Upper lobe of left lung (tissue), 6 donors: ENCODE results near the gene PSMB5. TPM values are rescaled to one million over a fixed set of nuclear protein-coding genes. Genes with fewer than 3 reads are reported as not detected.

Experiments
- ATAC-seq, 2 donors: fragments of 200-7000 bp; cut with Tn5 transposase; one replicate each; pipeline ENCODE4 v1.9.1; 2022; ENCODE audit warnings: mild to moderate bottlenecking in 2 of 2, moderate library complexity in 2 of 2; ENCODE audit not compliant: low FRiP score in 2 of 2
- DNase-seq, 2 donors: peaks; one replicate each; pipeline ENCODE4 v3.0.0-alpha.2; 2019 to 2020
- H3K27ac ChIP-seq, 4 donors: fragments of 200-600 bp; sonication (generic); one replicate each; pipeline ENCODE4 v1.5.1; 2016 to 2019
- H3K27me3 ChIP-seq, 4 donors: fragments of 200-600 bp; sonication (generic); one replicate each; pipeline ENCODE4 v1.5.1; 2017 to 2019
- H3K36me3 ChIP-seq, 4 donors: fragments of 200-600 bp; sonication (generic); one replicate each; pipeline ENCODE4 v1.5.1; 2016 to 2019
- H3K4me1 ChIP-seq, 4 donors: fragments of 200-600 bp; sonication (generic); one replicate each; pipeline ENCODE4 v1.5.1; 2018 to 2019
- H3K4me3 ChIP-seq, 4 donors: fragments of 200-600 bp; sonication (generic); one replicate each; pipeline ENCODE4 v1.5.1; 2017 to 2019; ENCODE audit warnings: mild to moderate bottlenecking in 2 of 4, moderate library complexity in 1 of 4
- H3K9me3 ChIP-seq, 4 donors: fragments of 200-600 bp; sonication (generic); one replicate each; pipeline ENCODE4 v1.5.1; 2018 to 2019
- CTCF ChIP-seq, 6 experiments: fragments of 450-650 bp in 4 of 6; fragments of 200-600 bp in 2 of 6; sonication (generic) in 2 of 6; IDR thresholded peaks; one replicate each; pipeline ENCODE4 v1.5.1; 2016 to 2019; ENCODE audit warnings: antibody characterized with exemption in 6 of 6
- EP300 ChIP-seq, 4 donors: sonication (generic); formaldehyde crosslinking; IDR thresholded peaks; one replicate each; pipeline ENCODE4 v1.5.1; 2017; ENCODE audit warnings: antibody characterized with exemption in 4 of 4, control low read depth in 2 of 4
- POLR2A ChIP-seq, 4 donors: fragments of 450-650 bp; IDR thresholded peaks; one replicate each; pipeline ENCODE4 v1.5.1; 2016 to 2017; ENCODE audit warnings: antibody characterized with exemption in 4 of 4, mild to moderate bottlenecking in 2 of 4
- POLR2AphosphoS5 ChIP-seq, 2 donors: sonication (generic); formaldehyde crosslinking; IDR thresholded peaks; one replicate each; pipeline ENCODE4 v1.5.1; 2017; ENCODE audit warnings: antibody characterized with exemption in 2 of 2
- WGBS, 2 donors: methylation state at CpG; one replicate each; pipeline ENCODE4 v1.1.5; 2017 to 2018; 5-methylcytosine and 5-hydroxymethylcytosine counted together
- total RNA-seq, 6 donors: library from RNA; depleted of rRNA in 4 of 6; stranded (reverse); fragments of >200 nt in 4 of 6; gene quantifications; one replicate each; pipeline versions ENCODE4 v1.1.0 to v1.2.1, GENCODE V29; 2016 to 2021
- donor health status: DM: no; HTN: no; CAD: no; lungs with moderate emphysema.
- donor health status: DM: no; HTN: yes; CAD: no; lungs with severe emphysema.

PSMB5 gene
- total RNA-seq, 6 donors from 2014 or later, result 58.7 to 147 (median 86.1) TPM

DNA sequence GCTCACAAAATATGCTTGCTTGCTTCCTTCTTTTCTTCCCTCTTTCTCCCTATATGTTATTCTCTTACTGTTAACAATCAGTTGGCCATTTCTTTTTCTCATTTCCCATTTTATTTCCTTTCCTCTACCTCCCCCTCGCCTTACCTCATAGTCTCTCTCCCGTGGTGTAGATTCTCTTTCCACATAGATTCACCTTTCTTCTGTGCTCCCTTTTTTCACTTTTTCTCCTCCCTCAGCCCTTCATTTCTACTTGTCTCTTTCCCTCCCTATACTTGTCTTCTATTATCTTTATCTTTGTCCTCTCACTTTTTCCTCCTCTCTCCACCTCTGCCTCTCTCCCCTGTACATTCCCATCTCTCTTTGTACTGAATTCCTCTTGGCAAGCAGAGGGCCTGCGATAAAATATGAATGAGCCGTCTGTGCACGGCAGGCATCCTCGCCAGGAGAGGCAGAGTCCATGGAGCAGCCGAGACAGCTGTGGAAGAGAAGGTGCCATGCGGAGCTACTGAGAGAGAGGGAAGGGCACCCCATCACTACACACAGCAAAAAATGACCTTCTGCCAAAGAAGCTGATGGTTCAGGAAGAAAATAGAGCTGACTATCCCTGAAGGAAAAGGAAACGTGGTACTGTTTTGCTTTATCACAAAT is 36.9 kb downstream of the PSMB5 start:
- no peak for DNase-seq
- Histone ChIP-seq H3K4me1 (peaks cover 6 to 14% (median 9%) of the 10 kb centered on the region in 4 donors), H3K9me3 (no peaks in the 10 kb centered on the region), H3K27ac (no peak overlapping the region), H3K27me3 (no peaks in the 10 kb centered on the region), H3K36me3 (peaks cover 0 to 12% (median 2%) of the 10 kb centered on the region in 4 donors), H3K4me3 (no peak overlapping the region)
- 79 to 84% methylated on average over 9 of the region's 9 CpGs for WGBS, 2 donors
- no peak for ATAC-seq
- no peak for TF ChIP-seq POLR2A (IDR thresholded peaks at IDR 0.05)
- no peak for TF ChIP-seq CTCF (IDR thresholded peaks at IDR 0.05)
- TF ChIP-seq POLR2AphosphoS5 (IDR thresholded peaks at IDR 0.05), result no peak
- TF ChIP-seq EP300 (IDR thresholded peaks at IDR 0.05), result no peak

DNA sequence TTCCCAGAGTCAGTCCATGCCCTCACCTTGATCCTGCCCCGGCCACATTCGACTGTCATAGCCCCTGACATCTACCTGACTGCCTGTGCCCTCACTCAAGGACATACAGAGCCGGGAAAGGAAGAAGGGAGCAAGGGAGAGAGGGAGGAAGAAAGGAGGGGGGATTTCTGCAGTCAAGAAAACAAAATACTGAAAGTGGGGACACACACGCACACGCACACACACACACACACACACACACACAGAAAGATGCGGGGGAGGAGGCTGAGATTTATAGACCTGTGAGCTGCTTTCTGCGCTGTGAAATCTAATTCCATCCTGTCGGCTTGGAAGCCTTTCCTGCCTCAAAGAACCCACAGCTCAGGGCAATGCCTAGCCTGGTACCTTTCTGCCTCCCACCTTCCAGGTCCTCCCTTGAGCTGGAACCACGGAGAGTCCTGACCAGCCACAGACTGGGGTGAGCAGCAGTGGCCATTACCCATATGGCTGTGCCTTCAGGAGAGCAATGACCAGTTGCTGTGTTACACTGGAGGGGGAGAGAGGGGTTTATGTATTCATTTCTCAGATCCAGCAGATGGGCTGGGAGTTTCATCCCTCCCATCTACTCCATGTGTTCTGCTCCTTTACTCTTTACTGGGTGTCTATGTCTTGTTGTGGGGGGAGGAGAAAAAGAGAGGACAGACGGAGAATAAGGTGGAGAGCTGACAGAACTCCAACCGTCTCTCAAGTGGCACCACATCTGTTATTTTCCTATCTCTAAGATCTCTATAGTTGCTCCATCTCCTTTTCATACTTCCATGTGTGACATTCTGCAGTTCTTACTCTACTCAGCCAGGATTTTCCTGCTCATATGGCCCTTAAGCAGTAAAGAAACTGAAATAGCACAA is 37.7 kb downstream of the PSMB5 start:
- 79 to 80% methylated on average over 11 of the region's 11 CpGs for WGBS, 2 donors
- H3K9me3 ChIP-seq, result no peaks in the 10 kb centered on the region
- no peak overlapping the region for H3K27ac ChIP-seq
- peaks cover 0 to 12% (median 2%) of the 10 kb centered on the region in 4 donors for H3K36me3 ChIP-seq
- H3K27me3 ChIP-seq, result no peaks in the 10 kb centered on the region
- no peak for DNase-seq
- no peak for ATAC-seq
- TF ChIP-seq POLR2AphosphoS5 (IDR thresholded peaks at IDR 0.05) (no peak), CTCF (IDR thresholded peaks at IDR 0.05) (no peak), POLR2A (IDR thresholded peaks at IDR 0.05) (no peak), EP300 (IDR thresholded peaks at IDR 0.05) (no peak)
- H3K4me3 ChIP-seq, result no peak overlapping the region
- H3K4me1 ChIP-seq, result peaks cover 6 to 14% (median 9%) of the 10 kb centered on the region in 4 donors

DNA sequence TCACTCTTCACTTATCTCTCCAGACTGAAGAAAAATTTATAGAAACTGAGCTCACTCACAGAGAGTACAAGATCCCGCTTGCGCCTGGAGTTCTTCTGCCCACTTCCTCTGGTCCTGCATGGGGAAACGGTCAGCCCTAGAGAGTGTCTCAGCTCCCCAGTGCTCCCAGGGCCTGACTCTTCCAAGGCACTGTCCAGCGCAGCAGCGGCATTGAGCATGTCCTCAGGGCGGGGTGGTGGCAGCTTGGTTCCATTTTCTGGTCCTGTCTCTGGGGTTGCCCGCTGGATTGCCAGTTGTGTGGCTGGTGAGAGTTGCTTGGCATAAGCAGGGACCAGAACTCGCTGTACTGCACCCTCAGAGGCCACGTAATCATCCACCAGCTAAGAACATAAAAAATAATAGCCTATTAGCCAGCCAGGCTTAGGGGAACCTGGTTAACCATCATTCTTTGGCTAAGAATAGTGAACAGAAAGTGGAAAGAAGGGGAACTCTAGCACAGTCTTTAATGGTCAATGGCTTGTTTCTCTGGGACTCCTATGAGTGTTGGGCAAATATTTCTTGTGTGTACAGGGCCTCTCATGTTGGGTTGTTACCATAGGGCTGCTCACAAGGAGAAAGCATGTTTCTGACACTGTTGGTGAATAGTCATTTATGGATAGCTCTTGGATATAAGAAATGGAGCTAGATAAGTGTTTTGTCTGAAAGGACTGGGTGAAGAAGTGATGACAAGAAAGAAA is 38.6 kb downstream of the PSMB5 start:
- ATAC-seq (peak in 1 of 2 donors; percentile 56), DNase-seq (no peak)
- TF ChIP-seq POLR2AphosphoS5 (IDR thresholded peaks at IDR 0.05) (no peak), EP300 (IDR thresholded peaks at IDR 0.05) (no peak), POLR2A (IDR thresholded peaks at IDR 0.05) (no peak), CTCF (IDR thresholded peaks at IDR 0.05) (no peak)
- H3K4me1 ChIP-seq, result peaks cover 6 to 14% (median 9%) of the 10 kb centered on the region in 4 donors
- no peaks in the 10 kb centered on the region for H3K9me3 ChIP-seq
- 72 to 81% methylated on average over 5 to 9 of the region's 9 CpGs for WGBS, 2 donors
- H3K4me3 ChIP-seq, result no peak overlapping the region
- H3K27ac ChIP-seq, result peak overlapping the region in 1 of 4 donors; percentile 27
- no peaks in the 10 kb centered on the region for H3K27me3 ChIP-seq
- H3K36me3 ChIP-seq, result peaks cover 0 to 12% (median 2%) of the 10 kb centered on the region in 4 donors

- Histone ChIP-seq H3K9me3 (no peaks in the 10 kb centered on the region), H3K4me3 (no peak overlapping the region), H3K27ac (no peak overlapping the region), H3K27me3 (no peaks in the 10 kb centered on the region), H3K36me3 (peaks cover 0 to 12% (median 2%) of the 10 kb centered on the region in 4 donors), H3K4me1 (peaks cover 6 to 14% (median 9%) of the 10 kb centered on the region in 4 donors)
- 11 to 12% methylated on average over 4 of the region's 4 CpGs for WGBS, 2 donors
- DNase-seq, result peak in 1 of 2 donors; percentile 78
- TF ChIP-seq POLR2A (IDR thresholded peaks at IDR 0.05), result no peak
- TF ChIP-seq CTCF (IDR thresholded peaks at IDR 0.05), result peak in 5 of 6 experiments; percentile 14 to 51 (median 24)
- ATAC-seq, result peak; percentile 60 to 73
Observed at GRCh38 chr14:22994762-22995275, 39.9 kb downstream of the PSMB5 start.
